Ovary (tissue), 9 donors: ENCODE results near the gene CLMN. TPM values are rescaled to one million over a fixed set of nuclear protein-coding genes. Genes with fewer than 3 reads are reported as not detected.

Experiments
- DNase-seq, 5 donors: peaks; one replicate each; pipeline ENCODE4 v3.0.0-alpha.2; 2019 to 2020
- H3K27ac ChIP-seq, 2 donors: fragments of 200-600 bp; one replicate each; pipeline versions ENCODE4 v1.5.1 to v1.8.0; 2019 to 2022
- H3K27me3 ChIP-seq: fragments of 200-600 bp; one replicate; pipeline ENCODE4 v1.8.0; 2022
- H3K36me3 ChIP-seq: fragments of 200-600 bp; sonication (generic); one replicate; pipeline ENCODE4 v1.5.1; 2019
- H3K4me1 ChIP-seq: one replicate; pipeline ENCODE4 v1.8.1; 2013; ENCODE audit warnings: mild to moderate bottlenecking, moderate library complexity; ENCODE audit not compliant: insufficient read depth
- H3K4me3 ChIP-seq: fragments of 200-600 bp; sonication (generic); one replicate; pipeline ENCODE4 v1.5.1; 2017
- H3K9me3 ChIP-seq, 2 donors: fragments of 200-600 bp in 1 of 2; sonication (generic) in 1 of 2; one replicate each; pipeline versions ENCODE4 v1.5.1 to v1.8.1; 2013 to 2019; ENCODE audit warnings: mild to moderate bottlenecking in 1 of 2, moderate library complexity in 1 of 2
- CTCF ChIP-seq, 3 donors: fragments of 450-650 bp in 2 of 3; fragments of 200-600 bp in 1 of 3; IDR thresholded peaks; one replicate each; pipeline versions ENCODE4 v1.5.1 to v1.8.0; 2016 to 2022; ENCODE audit warnings: antibody characterized with exemption in 3 of 3, mild to moderate bottlenecking in 1 of 3
- EP300 ChIP-seq: sonication (generic); formaldehyde crosslinking; IDR thresholded peaks from one replicate; pipeline ENCODE4 v1.6.1; 2017; ENCODE audit warnings: antibody characterized with exemption
- POLR2A ChIP-seq: fragments of 450-650 bp; IDR thresholded peaks from one replicate; pipeline ENCODE4 v1.6.1; 2017; ENCODE audit warnings: antibody characterized with exemption, mild to moderate bottlenecking, moderate library complexity
- WGBS, 3 donors: extraction: QIAGEN DNeasy Blood & Tissue Kit in 1 of 3; methylation state at CpG; one replicate each; pipeline versions ENCODE4 v1.1.5 to v1.1.7; 2013 to 2017; 5-methylcytosine and 5-hydroxymethylcytosine counted together
- intact Hi-C, 4 donors: fragments of 100-400 bp; cut with DNase I; formaldehyde crosslinking; loops; one replicate each; pipeline versions ENCODE4 v1.11.0 to v1.15.1; 2022 to 2023
- polyA plus RNA-seq, 2 donors: library from polyadenylated mRNA; stranded (reverse); fragments of 200-250 nt in 1 of 2; fragments of 350-450 nt in 1 of 2; fragmentation: Illumina TruSeq in 1 of 2; extraction: RNeasy Lipid Tissue Mini Kit (QIAGEN cat#74804) in 1 of 2; gene quantifications; one replicate each; pipeline ENCODE4 v1.2.3, GENCODE V29; 2013 to 2014
- total RNA-seq, 7 donors: library from RNA; depleted of rRNA in 2 of 7; stranded (reverse); fragments of >200 nt in 2 of 7; fragmentation: NEBNext Ultra II Directional in 3 of 7; extraction: Animal tissue kit (Norgen Biotek cat#: 25700) in 3 of 7; gene quantifications; one replicate each; pipeline versions ENCODE4 v1.1.0 to v1.2.4, GENCODE V29; 2016 to 2023
- donor health status: DM: no; HTN: no; CAD: no; lungs with moderate emphysema.
- donor health status: DM: no; HTN: no; CAD: no.
- donor health status: Bipolar disorder and iron deficiency.
- donor health status: DM: yes; HTN: yes; CAD: no.
- donor health status: DM: no; HTN: no; CAD: no.
- donor health status: DM: yes; HTN: yes; CAD: no.

The CLMN gene
- total and polyA plus RNA-seq, 9 donors: 2.2 to 11.7 (median 6.5) TPM

GRCh38 chr14:95188380-95188779, 131.3 kb downstream of the CLMN start:
- WGBS, 3 donors: 85 to 91% (median 89%) methylated on average over 3 of the region's 3 CpGs

GRCh38 chr14:95185767-95186392, 133.8 kb downstream of the CLMN start:
- Histone ChIP-seq H3K4me3 (no peak overlapping the region), H3K4me1 (peaks cover 2% of the 10 kb centered on the region), H3K9me3 (no peaks in the 10 kb centered on the region), H3K36me3 (no peaks in the 10 kb centered on the region), H3K27me3 (no peaks in the 10 kb centered on the region), H3K27ac (no peak overlapping the region)
- TF ChIP-seq CTCF (IDR thresholded peaks at IDR 0.05): no peak
- TF ChIP-seq EP300: no peak
- TF ChIP-seq POLR2A: no peak
- 68 to 76% (median 70%) methylated on average over 11 of the region's 11 CpGs for WGBS, 3 donors
- DNase-seq: no peak
- intact Hi-C loops: no loop called here

More at GRCh38 chr14:95188380-95188779, 131.3 kb downstream of the CLMN start:
- Histone ChIP-seq H3K36me3 (no peaks in the 10 kb centered on the region), H3K27ac (no peak overlapping the region), H3K27me3 (no peaks in the 10 kb centered on the region), H3K4me1 (peaks cover 2% of the 10 kb centered on the region), H3K9me3 (no peaks in the 10 kb centered on the region), H3K4me3 (no peak overlapping the region)
- DNase-seq: no peak
- intact Hi-C loops: no loop called here
- TF ChIP-seq POLR2A: no peak
- no peak for TF ChIP-seq EP300
- no peak for TF ChIP-seq CTCF (IDR thresholded peaks at IDR 0.05)

- peak in 3 of 5 donors; percentile 18 to 61 (median 38) for DNase-seq
- Histone ChIP-seq H3K36me3 (no peaks in the 10 kb centered on the region), H3K4me1 (peaks cover 2% of the 10 kb centered on the region), H3K27ac (no peak overlapping the region), H3K27me3 (no peaks in the 10 kb centered on the region), H3K9me3 (no peaks in the 10 kb centered on the region), H3K4me3 (no peak overlapping the region)
- 32 to 49% (median 40%) methylated on average over 12 of the region's 12 CpGs for WGBS, 3 donors
- TF ChIP-seq POLR2A (no peak), EP300 (peak; percentile 14)
- intact Hi-C loops: no loop called here
Observed at GRCh38 chr14:95185033-95185766, 134.5 kb downstream of the CLMN start.

- DNase-seq: peak in 1 of 5 donors; percentile 25
- peaks cover 2% of the 10 kb centered on the region for H3K4me1 ChIP-seq
Observed at GRCh38 chr14:95184413-95184790, 135.3 kb downstream of the CLMN start.

More at GRCh38 chr14:95184413-95184790, 135.3 kb downstream of the CLMN start:
- H3K9me3 ChIP-seq: no peaks in the 10 kb centered on the region
- H3K27ac ChIP-seq: no peak overlapping the region
- no peaks in the 10 kb centered on the region for H3K36me3 ChIP-seq
- WGBS, 3 donors: 10 to 15% (median 12%) methylated on average over 2 of the region's 2 CpGs
- no peaks in the 10 kb centered on the region for H3K27me3 ChIP-seq
- intact Hi-C loops: loop anchor here in 1 of 4 donors (5.0 kb wide), 1 partner anchor 567 kb away; no protein-coding TSS in a partner anchor
- TF ChIP-seq POLR2A (no peak), CTCF (IDR thresholded peaks at IDR 0.05) (no peak), EP300 (no peak)
- H3K4me3 ChIP-seq: no peak overlapping the region
